ENCODE results near the gene TRIM8.

Gene TRIM8, protein sequence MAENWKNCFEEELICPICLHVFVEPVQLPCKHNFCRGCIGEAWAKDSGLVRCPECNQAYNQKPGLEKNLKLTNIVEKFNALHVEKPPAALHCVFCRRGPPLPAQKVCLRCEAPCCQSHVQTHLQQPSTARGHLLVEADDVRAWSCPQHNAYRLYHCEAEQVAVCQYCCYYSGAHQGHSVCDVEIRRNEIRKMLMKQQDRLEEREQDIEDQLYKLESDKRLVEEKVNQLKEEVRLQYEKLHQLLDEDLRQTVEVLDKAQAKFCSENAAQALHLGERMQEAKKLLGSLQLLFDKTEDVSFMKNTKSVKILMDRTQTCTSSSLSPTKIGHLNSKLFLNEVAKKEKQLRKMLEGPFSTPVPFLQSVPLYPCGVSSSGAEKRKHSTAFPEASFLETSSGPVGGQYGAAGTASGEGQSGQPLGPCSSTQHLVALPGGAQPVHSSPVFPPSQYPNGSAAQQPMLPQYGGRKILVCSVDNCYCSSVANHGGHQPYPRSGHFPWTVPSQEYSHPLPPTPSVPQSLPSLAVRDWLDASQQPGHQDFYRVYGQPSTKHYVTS

DNA sequence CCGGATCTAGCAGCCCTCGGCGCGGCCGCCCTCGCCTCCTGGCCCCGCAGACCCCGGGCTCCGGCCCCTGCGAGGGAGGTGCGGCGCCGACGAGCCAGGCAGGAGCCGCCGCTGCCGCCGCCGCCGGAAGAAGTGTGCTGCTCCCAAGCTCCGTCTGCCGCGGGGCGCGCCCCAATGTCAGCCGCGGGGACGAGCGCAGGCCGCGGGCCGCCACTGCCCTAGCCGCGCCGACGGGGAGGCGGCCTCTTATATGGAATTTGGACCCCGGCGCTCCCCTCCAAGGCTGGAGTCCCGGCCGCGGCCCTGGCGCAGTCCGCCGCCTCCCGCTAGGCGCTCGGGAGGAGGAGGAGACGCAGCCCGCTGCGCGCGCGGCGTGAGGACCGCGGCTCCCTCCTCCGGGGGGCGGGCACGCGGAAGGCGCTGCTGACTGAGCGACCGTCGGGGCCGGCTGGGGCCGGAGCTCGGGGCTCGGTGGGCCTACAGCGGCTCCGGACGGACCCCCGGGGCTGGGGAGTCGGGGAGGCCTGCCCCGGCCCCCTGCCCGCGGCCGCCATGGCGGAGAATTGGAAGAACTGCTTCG lies at the start of gene TRIM8:
Gene TRIM8 (plus strand): TSS at position 414 of the 580 bp plus-strand sequence. CDS start 139 bp downstream, at position 553.
- peaks cover 41% of the 10 kb centered on the region for H3K4me1 Mint-ChIP-seq
- peak within 1 kb of the TSS; percentile 92 for H3K4me3 Mint-ChIP-seq
- CTCF ChIA-PET: interaction anchor here (1.1 to 4.1 kb wide), 9 partner anchors 9 to 69 kb away, joined by 3 to 17 read pairs (median 5); partner anchors contain the start of genes ARL3 and SFXN2
- H3K27me3 Mint-ChIP-seq: peaks cover 4% of the 10 kb centered on the region
- H3K27ac Mint-ChIP-seq: peak within 1 kb of the TSS; percentile 96
- H3K36me3 Mint-ChIP-seq: peaks cover 10% of the 10 kb centered on the region
- peak; percentile 69 for DNase-seq
- no peaks in the 10 kb centered on the region for H3K9me3 Mint-ChIP-seq

DNA sequence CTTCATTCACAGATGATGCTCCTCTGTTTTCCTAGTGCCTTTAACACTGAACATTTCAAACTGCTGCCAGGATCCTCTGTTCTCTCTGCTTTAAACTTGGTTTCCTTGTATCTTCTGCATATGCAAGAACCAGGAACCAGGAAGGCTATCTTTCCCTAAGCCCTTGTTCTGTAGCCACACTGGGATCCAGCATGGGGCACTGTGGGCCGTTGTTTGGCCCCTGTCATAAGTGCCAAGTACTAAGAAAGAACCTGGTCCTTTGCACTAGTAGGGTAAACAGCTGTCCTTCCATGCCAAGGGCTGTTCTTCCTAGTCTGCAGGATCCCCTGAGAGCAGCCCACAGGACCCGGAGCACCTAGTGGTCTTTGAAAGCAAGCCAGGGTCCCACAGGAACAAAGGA lies 49.0 kb upstream of the TRIM8 start:
- Mint-ChIP-seq H3K9me3 (no peaks in the 10 kb centered on the region), H3K4me1 (no peaks in the 10 kb centered on the region), H3K36me3 (peaks cover 3% of the 10 kb centered on the region), H3K27me3 (no peaks in the 10 kb centered on the region), H3K27ac (no peak overlapping the region), H3K4me3 (no peak overlapping the region)
- DNase-seq: no peak
- CTCF ChIA-PET: interaction anchor here (0.9 to 2.8 kb wide), 6 partner anchors 10 to 117 kb away, joined by 3 to 13 read pairs (median 4); no protein-coding TSS in a partner anchor

DNA sequence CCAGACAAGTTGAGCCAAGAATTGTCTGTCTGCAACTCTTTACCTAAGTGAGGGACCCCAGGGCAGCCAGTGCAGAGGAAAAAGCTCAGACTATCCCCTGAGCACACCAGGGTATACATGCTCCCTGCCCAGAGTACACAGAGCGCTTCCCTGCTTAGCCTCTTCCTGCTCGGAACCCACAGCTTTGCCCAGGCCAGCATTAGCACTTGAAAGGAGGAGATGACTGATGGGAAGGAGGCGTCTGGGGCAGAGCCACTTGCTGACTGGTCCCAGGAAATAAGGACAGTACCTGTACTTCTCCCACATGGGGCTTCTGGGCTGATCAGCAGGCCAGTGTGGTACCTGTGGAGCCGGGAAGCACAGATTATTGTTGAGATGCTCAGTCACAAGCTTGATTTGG lies 48.4 kb upstream of the TRIM8 start:
- H3K4me1 Mint-ChIP-seq: no peaks in the 10 kb centered on the region
- no peak for DNase-seq

DNA sequence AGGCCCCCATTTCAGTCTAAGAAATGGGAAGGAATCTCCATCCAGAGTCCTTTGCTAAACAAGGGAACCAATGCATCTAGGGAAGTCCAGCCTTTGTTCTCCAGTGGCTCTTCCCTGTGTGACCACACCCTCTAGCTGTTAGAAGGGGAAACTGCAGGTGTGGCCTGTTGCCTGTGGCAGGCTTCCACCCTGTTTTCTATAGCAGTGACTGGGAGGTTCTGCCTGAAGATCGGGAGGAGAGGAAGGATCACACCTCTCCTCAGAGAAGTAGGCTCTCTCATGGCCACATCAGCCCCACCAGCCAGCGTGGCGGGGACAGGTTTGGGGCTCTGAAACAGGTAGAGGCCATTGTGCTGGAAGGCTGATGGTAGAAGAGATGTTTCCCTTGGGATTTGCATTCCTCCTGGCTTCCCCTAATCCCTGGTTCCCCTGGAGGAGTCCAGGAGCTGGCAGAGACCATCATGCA lies 47.7 kb upstream of the TRIM8 start:
- H3K27me3 Mint-ChIP-seq: no peaks in the 10 kb centered on the region
- H3K4me1 Mint-ChIP-seq: no peaks in the 10 kb centered on the region
- no peaks in the 10 kb centered on the region for H3K9me3 Mint-ChIP-seq
- H3K27ac Mint-ChIP-seq: no peak overlapping the region
- CTCF ChIA-PET: interaction anchor here (1.1 to 2.8 kb wide), 9 partner anchors 9 to 242 kb away, joined by 3 to 13 read pairs (median 5); partner anchors contain the start of gene SUFU
- H3K4me3 Mint-ChIP-seq: no peak overlapping the region
- DNase-seq: peak; percentile 48
- peaks cover 5% of the 10 kb centered on the region for H3K36me3 Mint-ChIP-seq

More for the DNA sequence above, 48.4 kb upstream of the TRIM8 start:
- CTCF ChIA-PET: interaction anchor here (0.7 to 2.8 kb wide), 12 partner anchors 8 to 241 kb away, joined by 3 to 13 read pairs (median 4); partner anchors contain the start of gene SUFU
- no peak overlapping the region for H3K27ac Mint-ChIP-seq
- H3K27me3 Mint-ChIP-seq: no peaks in the 10 kb centered on the region
- peaks cover 5% of the 10 kb centered on the region for H3K36me3 Mint-ChIP-seq
- no peaks in the 10 kb centered on the region for H3K9me3 Mint-ChIP-seq
- H3K4me3 Mint-ChIP-seq: no peak overlapping the region

DNA sequence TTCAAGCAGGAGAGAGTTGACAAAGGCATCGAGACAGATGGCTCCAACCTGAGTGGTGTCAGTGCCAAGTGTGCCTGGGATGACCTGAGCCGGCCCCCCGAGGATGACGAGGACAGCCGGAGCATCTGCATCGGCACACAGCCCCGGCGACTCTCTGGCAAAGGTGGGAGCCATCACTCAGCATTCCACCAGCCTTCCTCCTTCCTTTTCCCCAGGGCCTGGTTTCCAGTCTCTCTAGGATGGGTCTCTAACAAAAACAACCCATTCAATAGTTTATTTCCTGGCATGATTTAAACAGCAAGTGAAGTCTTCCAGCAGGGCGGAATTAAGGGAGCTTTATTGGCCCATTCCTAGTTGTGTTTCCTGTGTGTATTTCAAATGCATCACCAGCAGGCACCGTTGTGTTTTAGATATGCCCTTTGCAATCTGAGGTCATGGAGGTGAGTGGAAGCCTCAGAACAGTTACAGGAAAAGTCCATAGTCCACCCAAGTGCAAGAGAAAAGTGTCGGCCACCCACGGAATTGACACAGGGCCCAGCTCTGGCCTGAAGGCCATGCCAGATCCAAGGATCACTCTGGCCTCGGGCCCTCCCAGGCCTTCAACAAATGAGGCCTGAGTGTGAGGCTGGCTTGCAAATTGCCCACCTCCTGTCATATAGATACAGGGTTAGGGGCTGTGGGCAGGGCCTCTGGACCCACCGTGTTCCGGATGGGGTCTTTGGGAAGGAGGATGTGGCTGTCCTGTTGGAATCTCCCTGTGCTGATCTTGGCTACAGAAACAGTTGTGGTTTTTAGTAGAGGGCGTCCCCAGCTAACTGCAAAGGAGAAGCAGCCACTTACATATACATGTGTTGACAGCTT lies 46.9 kb upstream of the TRIM8 start:
- CTCF ChIA-PET: interaction anchor here (0.7 to 2.8 kb wide), 9 partner anchors 8 to 242 kb away, joined by 3 to 13 read pairs (median 4); partner anchors contain the start of gene SUFU
- no peaks in the 10 kb centered on the region for H3K4me1 Mint-ChIP-seq
- H3K27ac Mint-ChIP-seq: no peak overlapping the region
- H3K36me3 Mint-ChIP-seq: peaks cover 5% of the 10 kb centered on the region
- H3K9me3 Mint-ChIP-seq: no peaks in the 10 kb centered on the region
- no peaks in the 10 kb centered on the region for H3K27me3 Mint-ChIP-seq
- no peak for DNase-seq
- no peak overlapping the region for H3K4me3 Mint-ChIP-seq

DNA sequence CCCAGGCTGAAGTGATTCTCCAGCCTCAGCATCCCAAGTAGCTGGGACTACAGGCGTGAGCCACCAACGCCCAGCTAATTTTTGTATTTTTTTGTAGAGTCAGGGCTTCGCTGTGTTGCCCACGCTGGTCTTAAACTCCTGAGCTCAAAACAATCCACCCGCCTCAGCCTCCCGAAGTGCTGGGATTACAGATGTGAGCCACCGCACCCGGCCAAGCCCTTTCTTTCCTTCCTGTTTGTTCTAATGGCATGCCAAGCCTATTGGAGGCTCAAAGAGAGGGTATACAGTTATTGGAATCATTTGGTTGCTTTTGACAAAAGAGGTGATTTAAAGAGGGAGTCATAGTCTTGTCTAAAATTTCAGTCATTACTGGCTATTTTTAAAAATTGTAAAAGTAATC lies 46.0 kb upstream of the TRIM8 start:
- H3K9me3 Mint-ChIP-seq: no peaks in the 10 kb centered on the region
- H3K4me1 Mint-ChIP-seq: no peaks in the 10 kb centered on the region
- H3K27ac Mint-ChIP-seq: no peak overlapping the region
- peaks cover 5% of the 10 kb centered on the region for H3K36me3 Mint-ChIP-seq
- no peaks in the 10 kb centered on the region for H3K27me3 Mint-ChIP-seq
- H3K4me3 Mint-ChIP-seq: no peak overlapping the region
- no peak for DNase-seq
- CTCF ChIA-PET: interaction anchor here (0.8 to 1.1 kb wide), 3 partner anchors 16 to 77 kb away, joined by 3 to 4 read pairs (median 3); no protein-coding TSS in a partner anchor

DNA sequence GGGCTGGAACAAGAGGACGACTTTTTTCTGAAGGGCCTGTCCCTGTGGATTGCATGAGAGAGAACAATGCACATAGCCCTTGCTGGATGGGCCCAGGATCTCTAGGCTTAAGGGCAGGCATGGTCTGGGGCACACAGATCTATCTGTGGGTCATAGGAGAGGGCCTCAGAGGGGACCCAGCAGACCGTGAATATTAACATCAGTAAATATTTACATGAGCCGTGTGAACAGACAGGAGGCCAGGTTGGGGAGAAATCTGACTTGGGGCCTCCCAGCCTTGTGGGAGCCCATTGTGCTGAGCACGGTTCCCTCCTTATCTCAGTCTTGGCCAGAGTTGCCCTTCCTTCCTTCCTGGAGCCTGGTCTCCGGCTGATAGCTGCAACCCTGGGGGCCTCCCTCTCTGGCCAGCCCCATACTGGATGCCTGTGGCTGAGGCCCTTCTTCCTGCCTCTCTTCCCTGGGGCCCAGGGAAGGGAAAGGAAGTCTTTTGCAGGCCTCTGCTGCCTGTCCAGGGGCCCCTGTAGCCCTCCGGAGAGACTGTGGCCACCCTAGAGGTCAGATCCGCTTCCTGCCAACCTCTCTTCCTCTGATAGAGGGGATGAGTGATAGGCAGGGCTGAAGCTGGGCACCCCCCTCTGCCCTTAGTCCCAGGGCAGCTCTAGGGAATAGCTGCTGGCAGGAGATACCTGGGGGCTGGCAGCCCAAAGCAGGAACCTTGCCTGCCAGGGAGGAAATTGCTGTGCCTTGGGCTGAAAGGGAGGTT lies 44.5 kb upstream of the TRIM8 start:
- CTCF ChIA-PET: interaction anchor here (1.2 to 3.1 kb wide), 4 partner anchors 16 to 368 kb away, joined by 3 to 8 read pairs (median 4); partner anchors contain the start of gene SUFU
- Mint-ChIP-seq H3K36me3 (peaks cover 8% of the 10 kb centered on the region), H3K9me3 (no peaks in the 10 kb centered on the region), H3K4me1 (peaks cover 3% of the 10 kb centered on the region), H3K27me3 (no peaks in the 10 kb centered on the region), H3K27ac (no peak overlapping the region), H3K4me3 (no peak overlapping the region)
- DNase-seq: no peak

DNA sequence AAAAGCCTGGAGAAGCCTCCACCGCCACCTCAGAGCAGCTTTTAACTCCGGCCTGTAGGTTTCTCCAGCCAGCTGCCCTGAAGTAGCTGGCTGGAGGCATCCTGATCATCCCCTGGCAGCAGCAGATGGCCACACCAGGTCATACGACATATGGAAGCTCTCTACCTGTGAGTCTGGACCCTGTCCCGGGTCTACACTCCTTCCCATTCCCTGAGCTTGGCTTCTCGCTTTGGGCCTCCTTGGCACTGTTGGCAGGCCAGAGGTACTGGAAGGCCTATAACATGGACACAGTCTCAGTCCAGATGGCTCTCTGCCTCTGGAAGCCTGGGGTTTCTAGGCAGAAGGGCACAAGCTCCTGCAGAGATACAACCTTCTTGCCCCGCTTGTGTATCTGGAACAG lies 43.5 kb upstream of the TRIM8 start:
- Mint-ChIP-seq H3K36me3 (peaks cover 8% of the 10 kb centered on the region), H3K27ac (no peak overlapping the region), H3K4me3 (no peak overlapping the region), H3K27me3 (no peaks in the 10 kb centered on the region), H3K9me3 (no peaks in the 10 kb centered on the region), H3K4me1 (peaks cover 3% of the 10 kb centered on the region)
- no peak for DNase-seq
- CTCF ChIA-PET: interaction anchor here (1.1 to 3.1 kb wide), 5 partner anchors 14 to 371 kb away, joined by 3 to 8 read pairs (median 4); partner anchors contain the start of gene SUFU

DNA sequence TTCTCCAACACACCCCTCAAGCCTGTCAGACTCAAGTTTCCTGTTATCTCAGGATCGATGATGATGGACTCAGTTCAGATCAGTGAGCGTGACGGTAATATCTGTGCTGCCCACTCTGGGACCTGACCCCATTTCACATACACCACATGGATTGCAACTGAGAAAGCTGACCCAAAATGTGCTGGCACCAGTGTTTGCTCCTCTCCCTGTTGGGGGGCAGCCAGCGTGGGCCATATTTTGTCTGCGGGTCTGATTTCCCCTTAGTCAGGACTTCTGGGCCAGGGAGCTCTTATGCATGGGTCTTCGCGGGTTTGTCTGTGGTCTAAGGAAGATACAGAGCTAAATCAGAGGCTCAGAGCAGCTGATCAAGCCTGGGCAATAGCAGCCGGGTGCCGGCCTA lies 42.6 kb upstream of the TRIM8 start:
- Mint-ChIP-seq H3K27ac (no peak overlapping the region), H3K27me3 (no peaks in the 10 kb centered on the region), H3K36me3 (peaks cover 11% of the 10 kb centered on the region), H3K4me3 (no peak overlapping the region), H3K9me3 (no peaks in the 10 kb centered on the region), H3K4me1 (peaks cover 3% of the 10 kb centered on the region)
- no peak for DNase-seq
- CTCF ChIA-PET: interaction anchor here (0.8 to 3.1 kb wide), 3 partner anchors 18 to 98 kb away, joined by 3 to 8 read pairs (median 5); partner anchors contain the start of gene SUFU

DNA sequence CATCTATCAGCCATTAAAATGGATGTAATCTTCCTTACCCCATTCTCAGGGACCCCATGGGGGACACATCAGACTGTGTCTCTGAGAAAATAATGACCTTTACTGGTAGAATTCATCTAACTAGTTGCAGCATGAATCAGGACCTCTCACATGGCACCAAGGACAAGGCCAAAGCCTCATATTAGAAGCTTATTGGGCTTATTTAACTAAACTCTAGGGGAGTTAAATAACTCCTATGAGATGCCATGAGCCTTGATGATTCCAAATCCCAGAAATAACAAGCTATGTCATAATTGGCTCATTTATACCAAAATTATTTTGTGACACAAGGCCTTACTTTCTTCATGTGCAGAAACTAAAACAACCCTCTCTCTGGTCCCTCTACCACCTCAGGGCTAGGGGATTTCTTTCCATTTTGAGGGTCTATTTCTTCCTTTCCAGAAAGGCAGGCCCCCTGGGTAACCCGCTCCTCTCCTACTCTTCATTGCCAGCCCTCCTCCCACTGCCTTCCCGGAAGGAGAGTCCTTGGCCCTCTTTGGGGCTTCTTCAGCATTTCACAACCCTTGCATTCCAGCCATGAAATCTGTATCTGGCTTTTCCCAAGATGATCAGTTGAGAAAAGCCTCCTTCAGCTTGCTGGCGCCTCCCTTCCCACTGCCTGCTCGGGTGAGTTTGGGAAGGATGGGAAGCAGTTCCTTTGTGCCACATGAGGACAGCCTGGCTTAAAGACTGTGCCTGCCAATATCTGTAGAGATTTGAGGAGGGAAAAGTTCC lies 41.8 kb upstream of the TRIM8 start:
- CTCF ChIA-PET: interaction anchor here (0.7 to 3.1 kb wide), 4 partner anchors 17 to 98 kb away, joined by 3 to 8 read pairs (median 4); partner anchors contain the start of gene SUFU
- peaks cover 9% of the 10 kb centered on the region for H3K36me3 Mint-ChIP-seq

DNA sequence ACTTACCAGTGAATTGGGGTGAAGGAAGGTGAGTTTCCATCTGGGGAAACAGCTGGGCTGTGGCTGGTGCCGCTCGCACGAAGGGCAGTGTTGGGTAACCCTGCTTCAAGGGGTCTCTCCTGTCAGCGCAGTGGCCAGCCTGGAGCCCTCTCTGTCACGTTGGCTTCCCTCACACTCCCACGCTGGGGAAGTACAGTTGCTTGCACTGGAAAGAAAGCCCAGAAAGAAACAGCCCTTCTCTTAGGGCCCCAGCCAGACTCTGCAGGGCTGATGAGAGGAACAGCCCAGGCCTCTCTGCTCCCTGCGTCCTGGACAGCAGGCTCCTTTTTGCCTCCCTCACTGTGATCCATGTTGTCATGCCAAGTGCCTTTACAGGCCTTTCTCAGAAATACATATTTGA lies 40.3 kb upstream of the TRIM8 start:
- Mint-ChIP-seq H3K4me3 (no peak overlapping the region), H3K4me1 (peaks cover 3% of the 10 kb centered on the region), H3K27ac (no peak overlapping the region), H3K9me3 (no peaks in the 10 kb centered on the region), H3K36me3 (peaks cover 9% of the 10 kb centered on the region), H3K27me3 (no peaks in the 10 kb centered on the region)
- CTCF ChIA-PET: no interaction called here
- DNase-seq: no peak

More for the DNA sequence above, 41.8 kb upstream of the TRIM8 start:
- Mint-ChIP-seq H3K4me1 (peaks cover 3% of the 10 kb centered on the region), H3K4me3 (no peak overlapping the region), H3K27me3 (no peaks in the 10 kb centered on the region), H3K9me3 (no peaks in the 10 kb centered on the region), H3K27ac (no peak overlapping the region)
- no peak for DNase-seq

DNA sequence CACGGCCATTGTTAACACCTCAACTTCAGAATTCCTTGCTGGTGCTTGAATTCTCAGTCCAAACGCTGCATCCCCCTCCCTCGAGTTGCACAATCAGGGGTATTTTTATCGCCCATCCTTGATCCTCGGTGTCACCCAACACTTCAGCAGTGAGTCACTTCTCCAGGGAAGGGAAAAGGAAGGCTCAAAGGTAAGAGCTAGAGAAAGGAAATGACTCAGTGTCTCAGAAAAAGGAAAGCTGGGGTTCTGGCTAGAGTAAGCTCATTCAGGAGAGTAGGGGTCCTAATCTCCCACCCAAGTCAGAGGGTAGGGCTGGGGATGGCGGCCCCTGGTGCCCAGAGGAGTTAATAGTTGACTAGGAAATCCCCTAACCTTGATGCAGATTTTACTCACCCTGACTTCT lies 39.8 kb upstream of the TRIM8 start:
- DNase-seq: no peak
- Mint-ChIP-seq H3K27me3 (no peaks in the 10 kb centered on the region), H3K36me3 (peaks cover 12% of the 10 kb centered on the region), H3K9me3 (no peaks in the 10 kb centered on the region), H3K4me1 (peaks cover 3% of the 10 kb centered on the region), H3K4me3 (no peak overlapping the region), H3K27ac (no peak overlapping the region)
- CTCF ChIA-PET: interaction anchor here (1.9 kb wide), 1 partner anchor 9 kb away, joined by 10 read pairs; no protein-coding TSS in a partner anchor
